ENCODE measurements around the gene ADD1. TPM values are rescaled to one million over a fixed set of nuclear protein-coding genes. Genes with fewer than 3 reads are reported as not detected.

ADD1 gene
- total and polyA plus RNA-seq, 4 donors: 62.2 to 142 (median 83.4) TPM

DNA sequence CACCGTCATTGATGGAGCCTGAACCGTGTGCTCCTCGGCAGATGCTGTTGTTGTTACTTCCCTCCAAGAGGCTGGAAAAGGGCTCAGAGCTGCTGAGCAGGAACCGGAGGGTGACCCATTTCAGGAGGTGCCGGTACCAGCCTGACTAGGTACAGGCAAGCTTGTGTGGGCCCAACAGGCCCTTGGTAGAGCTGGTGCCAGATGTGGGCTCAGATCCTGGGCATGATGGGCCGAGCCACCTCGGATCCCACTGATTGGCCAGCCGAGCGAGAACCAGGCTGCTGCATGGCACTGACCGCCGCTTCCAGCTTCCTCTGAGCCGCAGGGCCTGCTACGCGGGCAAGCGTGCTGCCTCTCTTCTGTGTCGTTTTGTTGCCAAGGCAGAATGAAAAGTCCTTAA lies 85.8 kb downstream of the ADD1 start:
- Histone ChIP-seq H3K4me1 (ENCODE audit: control insufficient read depth in 4 of 4, insufficient read depth in 4 of 4, low read length in 3 of 4) (peaks cover 0 to 24% (median 14%) of the 10 kb centered on the region in 4 donors), H3K36me3 (ENCODE audit: control insufficient read depth in 4 of 4, insufficient read depth in 3 of 4, low read depth in 1 of 4, low read length in 3 of 4) (peaks cover 11 to 33% (median 20%) of the 10 kb centered on the region in 4 donors), H3K4me3 (ENCODE audit: low read depth in 1 of 3, low read length in 3 of 3) (no peak overlapping the region), H3K9me3 (ENCODE audit: control insufficient read depth in 4 of 4, low read length in 3 of 4) (no peaks in the 10 kb centered on the region), H3K27me3 (ENCODE audit: control insufficient read depth in 4 of 4, insufficient read depth in 4 of 4, low read length in 3 of 4) (no peaks in the 10 kb centered on the region), H3K27ac (ENCODE audit: low read depth in 1 of 2, low read length in 2 of 2) (no peak overlapping the region), H3K9ac (ENCODE audit: low read depth in 1 of 2, low read length in 2 of 2) (no peak overlapping the region)
- WGBS: 94% methylated on average over 16 of the region's 16 CpGs
- no peak for TF ChIP-seq YY1 (IDR thresholded peaks at IDR 0.05)
- TF ChIP-seq RAD21 (IDR thresholded peaks at IDR 0.05): no peak
- TF ChIP-seq, protein P1, sequence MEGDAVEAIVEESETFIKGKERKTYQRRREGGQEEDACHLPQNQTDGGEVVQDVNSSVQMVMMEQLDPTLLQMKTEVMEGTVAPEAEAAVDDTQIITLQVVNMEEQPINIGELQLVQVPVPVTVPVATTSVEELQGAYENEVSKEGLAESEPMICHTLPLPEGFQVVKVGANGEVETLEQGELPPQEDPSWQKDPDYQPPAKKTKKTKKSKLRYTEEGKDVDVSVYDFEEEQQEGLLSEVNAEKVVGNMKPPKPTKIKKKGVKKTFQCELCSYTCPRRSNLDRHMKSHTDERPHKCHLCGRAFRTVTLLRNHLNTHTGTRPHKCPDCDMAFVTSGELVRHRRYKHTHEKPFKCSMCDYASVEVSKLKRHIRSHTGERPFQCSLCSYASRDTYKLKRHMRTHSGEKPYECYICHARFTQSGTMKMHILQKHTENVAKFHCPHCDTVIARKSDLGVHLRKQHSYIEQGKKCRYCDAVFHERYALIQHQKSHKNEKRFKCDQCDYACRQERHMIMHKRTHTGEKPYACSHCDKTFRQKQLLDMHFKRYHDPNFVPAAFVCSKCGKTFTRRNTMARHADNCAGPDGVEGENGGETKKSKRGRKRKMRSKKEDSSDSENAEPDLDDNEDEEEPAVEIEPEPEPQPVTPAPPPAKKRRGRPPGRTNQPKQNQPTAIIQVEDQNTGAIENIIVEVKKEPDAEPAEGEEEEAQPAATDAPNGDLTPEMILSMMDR (IDR thresholded peaks at IDR 0.05; ENCODE audit: low read depth, low read length, missing input control): no peak
- TF ChIP-seq, protein P2, sequence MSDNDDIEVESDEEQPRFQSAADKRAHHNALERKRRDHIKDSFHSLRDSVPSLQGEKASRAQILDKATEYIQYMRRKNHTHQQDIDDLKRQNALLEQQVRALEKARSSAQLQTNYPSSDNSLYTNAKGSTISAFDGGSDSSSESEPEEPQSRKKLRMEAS (IDR thresholded peaks at IDR 0.05): no peak
- DNase-seq (ENCODE audit: low spot score): no peak

DNA sequence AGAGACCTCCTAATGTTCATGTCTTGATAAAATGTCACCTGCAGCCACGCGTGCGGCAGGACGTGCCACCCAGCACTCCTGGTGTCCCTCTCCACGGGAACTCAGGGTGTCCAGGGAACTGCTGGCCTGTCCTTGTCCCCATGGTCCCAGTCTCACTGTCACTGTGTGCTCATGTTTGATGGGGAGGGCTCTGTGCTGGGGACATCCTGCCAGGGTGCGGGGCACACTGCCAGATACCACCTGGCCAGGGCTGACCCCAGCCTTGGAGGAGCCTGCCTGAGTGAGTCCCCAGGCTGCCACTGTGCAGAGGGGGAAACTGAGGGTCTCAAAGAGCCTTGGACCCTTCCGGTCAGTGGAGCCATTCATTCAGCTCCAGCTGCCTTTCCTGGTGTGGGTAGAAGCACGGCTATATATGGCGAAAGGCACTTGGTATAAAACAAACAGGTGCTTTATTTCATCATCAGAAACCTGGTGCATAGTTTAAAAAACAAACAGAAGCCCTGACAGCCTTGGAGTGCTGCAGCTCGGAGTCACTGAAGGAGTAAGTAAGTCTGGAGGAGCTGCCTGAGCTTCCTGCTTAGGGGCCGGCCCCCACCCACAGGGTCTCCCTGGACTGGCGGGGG lies 86.6 kb downstream of the ADD1 start:
- DNase-seq (ENCODE audit: low spot score): no peak
- Histone ChIP-seq H3K27me3 (ENCODE audit: control insufficient read depth in 4 of 4, insufficient read depth in 4 of 4, low read length in 3 of 4) (no peaks in the 10 kb centered on the region), H3K9me3 (ENCODE audit: control insufficient read depth in 4 of 4, low read length in 3 of 4) (no peaks in the 10 kb centered on the region), H3K4me3 (ENCODE audit: low read depth in 1 of 3, low read length in 3 of 3) (no peak overlapping the region), H3K27ac (ENCODE audit: low read depth in 1 of 2, low read length in 2 of 2) (peak overlapping the region; percentile 11 to 25), H3K4me1 (ENCODE audit: control insufficient read depth in 4 of 4, insufficient read depth in 4 of 4, low read length in 3 of 4) (peaks cover 0 to 21% (median 14%) of the 10 kb centered on the region in 4 donors), H3K9ac (ENCODE audit: low read depth in 1 of 2, low read length in 2 of 2) (no peak overlapping the region), H3K36me3 (ENCODE audit: control insufficient read depth in 4 of 4, insufficient read depth in 3 of 4, low read depth in 1 of 4, low read length in 3 of 4) (peaks cover 11 to 33% (median 17%) of the 10 kb centered on the region in 4 donors)
- TF ChIP-seq, protein P3, sequence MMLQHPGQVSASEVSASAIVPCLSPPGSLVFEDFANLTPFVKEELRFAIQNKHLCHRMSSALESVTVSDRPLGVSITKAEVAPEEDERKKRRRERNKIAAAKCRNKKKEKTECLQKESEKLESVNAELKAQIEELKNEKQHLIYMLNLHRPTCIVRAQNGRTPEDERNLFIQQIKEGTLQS (IDR thresholded peaks at IDR 0.05): peak; percentile 51
- TF ChIP-seq, protein P2 (IDR thresholded peaks at IDR 0.05): no peak
- TF ChIP-seq RAD21 (IDR thresholded peaks at IDR 0.05) (peak in 1 of 2 donors; percentile 11), SP1 (IDR thresholded peaks at IDR 0.05) (peak; percentile 14), JUND (IDR thresholded peaks at IDR 0.05) (no peak), HNF4A (conservative IDR thresholded peaks at IDR 0.05) (peak; percentile 12 to 32)
- WGBS: 75% methylated on average over 12 of the region's 12 CpGs

- H3K4me1 ChIP-seq (ENCODE audit: control insufficient read depth in 4 of 4, insufficient read depth in 4 of 4, low read length in 3 of 4): peaks cover 7 to 28% (median 19%) of the 10 kb centered on the region in 4 donors
- WGBS: 85% methylated on average over 34 of the region's 34 CpGs
- peaks cover 10 to 28% (median 13%) of the 10 kb centered on the region in 4 donors for H3K36me3 ChIP-seq (ENCODE audit: control insufficient read depth in 4 of 4, insufficient read depth in 3 of 4, low read depth in 1 of 4, low read length in 3 of 4)
- H3K9ac ChIP-seq (ENCODE audit: low read depth in 1 of 2, low read length in 2 of 2): no peak overlapping the region
- peak overlapping the region in 1 of 2 donors; percentile 10 for H3K27ac ChIP-seq (ENCODE audit: low read depth in 1 of 2, low read length in 2 of 2)
- H3K4me3 ChIP-seq (ENCODE audit: low read depth in 1 of 3, low read length in 3 of 3): no peak overlapping the region
- H3K27me3 ChIP-seq (ENCODE audit: control insufficient read depth in 4 of 4, insufficient read depth in 4 of 4, low read length in 3 of 4): no peaks in the 10 kb centered on the region
- H3K9me3 ChIP-seq (ENCODE audit: control insufficient read depth in 4 of 4, low read length in 3 of 4): no peaks in the 10 kb centered on the region
- DNase-seq (ENCODE audit: low spot score): no peak
- no peak for TF ChIP-seq SP1 (IDR thresholded peaks at IDR 0.05)
- no peak for TF ChIP-seq GABPA (IDR thresholded peaks at IDR 0.05 in 1 of 2, conservative IDR thresholded peaks at IDR 0.05 in 1 of 2)
- no peak for TF ChIP-seq JUND (IDR thresholded peaks at IDR 0.05)
- TF ChIP-seq, protein P3 (IDR thresholded peaks at IDR 0.05): no peak
- no peak for TF ChIP-seq FOXA1 (IDR thresholded peaks at IDR 0.05)
- no peak for TF ChIP-seq NR2F2 (IDR thresholded peaks at IDR 0.05)
- no peak for TF ChIP-seq ZBTB33 (IDR thresholded peaks at IDR 0.05)
- no peak for TF ChIP-seq RXRA (IDR thresholded peaks at IDR 0.05)
- TF ChIP-seq, protein P2 (IDR thresholded peaks at IDR 0.05): no peak
- TF ChIP-seq TAF1 (conservative IDR thresholded peaks at IDR 0.05): no peak
- TF ChIP-seq, protein P1 (IDR thresholded peaks at IDR 0.05; ENCODE audit: low read depth, low read length, missing input control): no peak
- no peak for TF ChIP-seq RAD21 (IDR thresholded peaks at IDR 0.05)
- TF ChIP-seq YY1 (IDR thresholded peaks at IDR 0.05): no peak
These were observed 87.3 kb downstream of the ADD1 start for GRCh38 chr4:2930758-2931511.
